H1 (cell line): ENCODE results near the gene CDC42. TPM values are rescaled to one million over a fixed set of nuclear protein-coding genes. Genes with fewer than 3 reads are reported as not detected.

Source experiments
- CTCF ChIA-PET: fragments of 300-600 bp; sonication (Branson Sonifier 250); formaldehyde crosslinking; loops from one replicate; lab custom pipeline; 2021; ENCODE audit not compliant: partially characterized antibody; lab: Charles Lee
- POLR2A ChIA-PET: fragments of 300-600 bp; sonication (Branson Sonifier 250); formaldehyde crosslinking; loops from one replicate; lab custom pipeline; 2021; ENCODE audit warnings: inconsistent platforms; ENCODE audit not compliant: partially characterized antibody; lab: Charles Lee
- DNase-seq, 2 experiments: peaks; one replicate each; pipeline versions ENCODE4 v3.0.0 to v3.0.0-alpha.2; 2010 to 2022; ENCODE audit warnings: low spot score in 2 of 2, low read depth in 1 of 2, mixed read lengths in 1 of 2
- FAIRE-seq: peaks from 2 replicates; lab custom pipeline; 2011; peaks lifted over from hg19 to GRCh38; lab: Jason Lieb, UNC
- H2AFZ ChIP-seq: 2 replicates; pipeline ENCODE4 v1.8.1; 2012; ENCODE audit warnings: low read length, inconsistent platforms
- H2AK5ac ChIP-seq: 2 replicates; pipeline ENCODE4 v1.6.1; 2013; ENCODE audit warnings: low read depth, low read length
- H2BK120ac ChIP-seq: replicated peaks from 2 replicates; pipeline ENCODE3; 2013; ENCODE audit warnings: low read depth, low read length, inconsistent platforms
- H2BK12ac ChIP-seq: 2 replicates; pipeline ENCODE4 v1.6.1; 2013; ENCODE audit warnings: low read depth, low read length
- H2BK15ac ChIP-seq: 2 replicates; pipeline ENCODE4 v1.6.1; 2013; ENCODE audit warnings: low read length
- H2BK20ac ChIP-seq: 2 replicates; pipeline ENCODE4 v1.6.1; 2013; ENCODE audit warnings: low read length
- H2BK5ac ChIP-seq: 2 replicates; pipeline ENCODE4 v1.6.1; 2013; ENCODE audit warnings: low read depth, low read length
- H3K14ac ChIP-seq: 2 replicates; pipeline ENCODE4 v1.6.1; 2013; ENCODE audit warnings: inconsistent platforms; ENCODE audit not compliant: insufficient read length
- H3K18ac ChIP-seq: 2 replicates; pipeline ENCODE4 v1.6.1; 2013; ENCODE audit warnings: low read length; ENCODE audit errors: extremely low read depth
- H3K23ac ChIP-seq: 2 replicates; pipeline ENCODE4 v1.6.1; 2013; ENCODE audit warnings: inconsistent platforms; ENCODE audit not compliant: insufficient read length
- H3K23me2 ChIP-seq: 2 replicates; pipeline ENCODE4 v1.6.1; 2013; ENCODE audit warnings: low read depth, low read length
- H3K27ac ChIP-seq: 2 replicates; pipeline ENCODE4 v1.6.1; 2011; ENCODE audit warnings: low read depth, low read length, inconsistent platforms
- H3K27me3 ChIP-seq, 4 experiments: replicated peaks in 1 of 4; 1 replicate in 1 of 4; 2 replicates in 3 of 4; pipeline versions ENCODE4 v1.6.1 to v1.8.1; 2011 to 2013; ENCODE audit warnings: low read length in 3 of 4, mild to moderate bottlenecking in 3 of 4, inconsistent platforms in 2 of 4, mixed read lengths in 2 of 4, moderate library complexity in 1 of 4; ENCODE audit not compliant: control insufficient read depth in 3 of 4, insufficient read depth in 3 of 4; ENCODE audit errors: extremely low read depth in 1 of 4
- H3K36me3 ChIP-seq, 4 experiments: 2 replicates each; pipeline versions ENCODE4 v1.6.1 to v1.8.1; 2011 to 2013; ENCODE audit warnings: mild to moderate bottlenecking in 4 of 4, low read length in 3 of 4, moderate library complexity in 2 of 4, control low read depth in 1 of 4, inconsistent platforms in 1 of 4; ENCODE audit not compliant: insufficient read depth in 4 of 4, control insufficient read depth in 2 of 4
- H3K4ac ChIP-seq: replicated peaks from 2 replicates; pipeline ENCODE3; 2013; ENCODE audit warnings: low read length, low read depth, mixed read lengths, inconsistent platforms; ENCODE audit not compliant: insufficient read length
- H3K4me1 ChIP-seq, 4 experiments: replicated peaks in 1 of 4; 1 replicate in 1 of 4; 2 replicates in 3 of 4; pipeline versions ENCODE4 v1.6.1 to v1.8.1; 2011 to 2013; ENCODE audit warnings: low read length in 3 of 4, inconsistent platforms in 2 of 4, mixed read lengths in 1 of 4; ENCODE audit not compliant: insufficient read depth in 4 of 4, control insufficient read depth in 3 of 4
- H3K4me2 ChIP-seq, 2 experiments: 2 replicates each; pipeline versions ENCODE4 v1.6.1 to v1.8.1; 2011 to 2013; ENCODE audit warnings: low read depth in 2 of 2, low read length in 2 of 2, control low read depth in 1 of 2, inconsistent platforms in 1 of 2, mild to moderate bottlenecking in 1 of 2; ENCODE audit not compliant: insufficient read depth in 1 of 2
- H3K4me3 ChIP-seq, 4 experiments: fragments of 200-600, 300-600 bp in 1 of 4; sonication (generic), shearing (Covaris generic), sonication (Bioruptor Twin) in 1 of 4; 2 replicates each; pipeline versions ENCODE4 v1.5.1 to v1.8.1; 2011 to 2016; ENCODE audit warnings: low read length in 4 of 4, low read depth in 3 of 4, control low read depth in 2 of 4, inconsistent platforms in 2 of 4, mild to moderate bottlenecking in 2 of 4, mixed read lengths in 1 of 4, moderate library complexity in 1 of 4; ENCODE audit not compliant: insufficient read depth in 2 of 4; ENCODE audit errors: extremely low read depth in 1 of 4
- H3K56ac ChIP-seq: replicated peaks from 2 replicates; pipeline ENCODE3; 2013; ENCODE audit warnings: low read depth, mild to moderate bottlenecking, mixed read lengths, low read length, inconsistent platforms; ENCODE audit not compliant: insufficient read length
- H3K79me1 ChIP-seq: 2 replicates; pipeline ENCODE4 v1.6.1; 2013; ENCODE audit warnings: low read depth, low read length, control low read depth
- H3K79me2 ChIP-seq, 2 experiments: 2 replicates each; pipeline versions ENCODE4 v1.6.1 to v1.8.1; 2012 to 2013; ENCODE audit warnings: low read length in 2 of 2, mild to moderate bottlenecking in 2 of 2, inconsistent platforms in 1 of 2; ENCODE audit not compliant: insufficient read depth in 2 of 2, control insufficient read depth in 1 of 2
- H3K9ac ChIP-seq, 4 experiments: replicated peaks in 1 of 4; 1 replicate in 1 of 4; 2 replicates in 3 of 4; pipeline versions ENCODE4 v1.6.1 to v1.8.1; 2011 to 2013; ENCODE audit warnings: low read depth in 3 of 4, low read length in 3 of 4, control low read depth in 2 of 4, mild to moderate bottlenecking in 2 of 4, moderate library complexity in 2 of 4, inconsistent platforms in 1 of 4; ENCODE audit errors: extremely low read depth in 1 of 4
- H3K9me3 ChIP-seq, 2 experiments: 2 replicates each; pipeline versions ENCODE4 v1.6.1 to v1.8.1; 2012 to 2013; ENCODE audit warnings: mild to moderate bottlenecking in 2 of 2, moderate library complexity in 2 of 2, control low read depth in 1 of 2, inconsistent platforms in 1 of 2, low read depth in 1 of 2, low read length in 1 of 2, mixed read lengths in 1 of 2; ENCODE audit not compliant: insufficient read depth in 2 of 2
- H4K20me1 ChIP-seq, 2 experiments: replicated peaks in 1 of 2; 2 replicates each; pipeline versions ENCODE3 to v1.8.1; 2011 to 2013; ENCODE audit warnings: inconsistent platforms in 2 of 2, low read length in 2 of 2, mild to moderate bottlenecking in 1 of 2; ENCODE audit not compliant: insufficient read depth in 2 of 2, control insufficient read depth in 1 of 2
- H4K5ac ChIP-seq: 2 replicates; pipeline ENCODE4 v1.6.1; 2013; ENCODE audit warnings: low read length, low read depth, mixed read lengths, inconsistent platforms; ENCODE audit not compliant: insufficient read length
- H4K8ac ChIP-seq: 2 replicates; pipeline ENCODE4 v1.8.0; 2013; ENCODE audit warnings: mild to moderate bottlenecking, moderate library complexity, low read length, inconsistent platforms; ENCODE audit not compliant: insufficient read depth; ENCODE audit errors: extremely low read depth
- H4K91ac ChIP-seq: replicated peaks from 2 replicates; pipeline ENCODE3; 2013; ENCODE audit warnings: low read length, mixed read lengths, inconsistent platforms; ENCODE audit not compliant: insufficient read length
- CBX5 ChIP-seq: fragments of 300-800, 300-1000 bp; sonication (generic); IDR thresholded peaks from 2 replicates; pipeline ENCODE4 v1.7.1; 2016; ENCODE audit warnings: antibody characterized with exemption, low read length, low read depth
- CHD2 ChIP-seq: IDR thresholded peaks from 2 replicates; pipeline ENCODE4 v1.6.1; 2012; ENCODE audit warnings: low read length, improper control_type of control experiment
- MAX ChIP-seq: IDR thresholded peaks from 2 replicates; pipeline ENCODE4 v1.6.1; 2012; ENCODE audit warnings: inconsistent platforms
- RXRA ChIP-seq: IDR thresholded peaks from 2 replicates; pipeline ENCODE4 v1.6.1; 2011; ENCODE audit warnings: low read depth, mild to moderate bottlenecking, low read length, moderate library complexity; ENCODE audit not compliant: insufficient read depth
- WGBS, 2 experiments: shearing (Covaris generic) in 1 of 2; methylation state at CpG; one replicate each; pipeline versions ENCODE4 v1.1.6 to v1.1.7; 2013 to 2015; ENCODE audit warnings: low lambda C conversion rate in 2 of 2, mixed read lengths in 2 of 2, inconsistent platforms in 1 of 2, low coverage in 1 of 2, missing lambda C conversion rate in 1 of 2; ENCODE audit not compliant: insufficient replicate concordance in 2 of 2, insufficient coverage in 1 of 2, insufficient read length in 1 of 2; ENCODE audit errors: extremely low coverage in 1 of 2, missing lambda C conversion rate in 1 of 2; 5-methylcytosine and 5-hydroxymethylcytosine counted together
- polyA plus RNA-seq, 7 experiments: library from polyadenylated mRNA; depleted of rRNA in 3 of 7; stranded (reverse) in 5 of 7; unstranded in 2 of 7; fragments of >200 nt in 5 of 7; fragments of 200-250 nt in 2 of 7; gene quantifications; 1 replicate in 5 of 7; 2 replicates in 1 of 7; 4 replicates in 1 of 7; pipeline versions ENCODE4 v1.2.1 to v1.2.3, GENCODE V29; 2011 to 2013; ENCODE audit warnings: missing spikeins in 2 of 7, mixed read lengths in 2 of 7
- total RNA-seq: library from RNA; stranded (reverse); fragmentation: NEBNext Ultra II Directional; extraction: Animal tissue kit (Norgen Biotek cat#: 25700); gene quantifications from 2 replicates; pipeline ENCODE4 v1.2.1, GENCODE V29; 2021

The CDC42 gene
- total and polyA plus RNA-seq, 2 of the 8 experiments (the other 6 are each of a cell fraction or from before 2014, with no cell fraction given): 110 to 179 TPM

GRCh38 chr1:22139066-22139594 is 86.6 kb downstream of the CDC42 start:
- H3K56ac ChIP-seq: no peak overlapping the region
- H3K79me2 ChIP-seq: no peaks in the 10 kb centered on the region
- no peak overlapping the region for H3K4me2 ChIP-seq
- H3K23me2 ChIP-seq: peaks cover 8% of the 10 kb centered on the region; the same call in 1 of the 2 replicates
- no peak overlapping the region for H4K8ac ChIP-seq
- no peak overlapping the region for H2BK120ac ChIP-seq
- no peak overlapping the region for H2BK5ac ChIP-seq
- H2BK20ac ChIP-seq: no peak overlapping the region
- H3K27ac ChIP-seq: no peak overlapping the region
- DNase-seq (no peak), FAIRE-seq (no peak)
- peaks cover 12 to 46% (median 23%) of the 10 kb centered on the region in 4 experiments for H3K4me1 ChIP-seq
- no peak overlapping the region for H4K5ac ChIP-seq
- H3K4ac ChIP-seq: no peak overlapping the region
- H3K4me3 ChIP-seq: no peak overlapping the region
- H3K14ac ChIP-seq: no peak overlapping the region
- no peaks in the 10 kb centered on the region for H3K9me3 ChIP-seq
- peaks cover 4 to 33% (median 23%) of the 10 kb centered on the region in 4 experiments for H3K27me3 ChIP-seq
- H3K36me3 ChIP-seq: no peaks in the 10 kb centered on the region
- ChIA-PET CTCF (interaction anchor here (0.6 to 13.1 kb wide), 12 partner anchors 7 to 1564 kb away, joined by 3 to 149 read pairs (median 5); no protein-coding TSS in a partner anchor), POLR2A (interaction anchor here (1.6 kb wide), 1 partner anchor 10 kb away, joined by 5 read pairs; no protein-coding TSS in a partner anchor)
- H4K91ac ChIP-seq: no peak overlapping the region
- no peak overlapping the region for H3K23ac ChIP-seq
- H2BK15ac ChIP-seq: no peak overlapping the region
- no peak overlapping the region for H3K9ac ChIP-seq
- no peaks in the 10 kb centered on the region for H3K79me1 ChIP-seq
- no peak overlapping the region for H2AK5ac ChIP-seq
- 0 out of 2 replicates have a peak overlapping the region, but pooled peaks have one; percentile 5 for H2BK12ac ChIP-seq
- 92% methylated on average over 15 of the region's 15 CpGs; no CpG with 5 or more reads in 1 of the 2 experiments for WGBS, 2 experiments
- no peak overlapping the region for H3K18ac ChIP-seq
- H4K20me1 ChIP-seq: peaks cover 0 to 4% of the 10 kb centered on the region in 2 experiments
- H2AFZ ChIP-seq: no peak overlapping the region
- no peak for TF ChIP-seq CBX5
- no peak for TF ChIP-seq MAX
- TF ChIP-seq RXRA: no peak
- TF ChIP-seq CHD2: no peak
